GM08714 (cell line): Measurements from ENCODE around the gene KIAA0513.

Experiments used
- H3K4me3 ChIP-seq: fragments of 200-500 bp; sonication (Bioruptor generic); 2 replicates; pipeline ENCODE4 v1.5.1; 2014; ENCODE audit warnings: mild to moderate bottlenecking, low read length, inconsistent platforms
- ZNF274 ChIP-seq: IDR thresholded peaks from 2 replicates; pipeline ENCODE4 v1.6.1; 2012; ENCODE audit warnings: mild to moderate bottlenecking, low read depth, low read length

Gene KIAA0513

DNA sequence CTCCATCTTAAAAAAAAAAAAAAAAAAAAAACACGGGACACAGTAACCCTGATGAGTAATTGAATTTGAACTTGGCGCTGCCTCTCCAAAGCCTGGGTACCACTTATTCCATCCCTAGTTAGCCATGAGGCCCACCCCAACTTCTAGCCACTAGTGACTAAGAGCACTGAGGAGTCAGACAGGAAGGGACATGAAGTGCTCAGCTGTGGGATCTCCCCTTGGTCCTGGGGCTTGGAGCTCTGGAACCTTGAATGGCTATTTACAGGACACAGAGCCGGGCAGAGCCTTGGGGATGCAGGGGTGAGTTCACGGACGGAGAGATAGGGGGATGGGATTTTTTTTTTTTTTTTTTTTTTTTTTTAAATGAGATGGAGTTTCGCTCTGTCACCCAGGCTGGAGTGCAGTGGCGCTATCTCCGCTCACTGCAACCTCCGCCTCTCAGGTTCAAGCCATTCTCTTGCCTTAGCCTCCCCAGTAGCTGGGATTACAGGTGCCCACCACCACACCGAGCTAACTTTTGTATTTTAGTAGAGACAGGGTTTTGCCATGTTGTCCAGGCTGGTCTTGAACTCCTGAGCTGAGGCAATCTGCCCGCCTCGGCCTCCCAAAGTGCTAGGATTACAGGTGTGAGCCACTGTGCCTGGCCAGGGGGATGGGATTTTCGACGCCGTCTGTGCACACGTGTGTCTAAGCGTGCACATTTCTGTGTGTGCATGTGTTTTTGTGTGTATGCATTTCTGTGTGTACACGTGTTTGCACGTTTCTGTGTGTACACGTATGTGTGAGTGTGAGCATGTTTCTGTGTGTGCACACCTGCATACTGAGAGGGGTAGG lies 105.1 kb downstream of the KIAA0513 start:
- TF ChIP-seq ZNF274, result no peak
- H3K4me3 ChIP-seq, result no peak overlapping the region

DNA sequence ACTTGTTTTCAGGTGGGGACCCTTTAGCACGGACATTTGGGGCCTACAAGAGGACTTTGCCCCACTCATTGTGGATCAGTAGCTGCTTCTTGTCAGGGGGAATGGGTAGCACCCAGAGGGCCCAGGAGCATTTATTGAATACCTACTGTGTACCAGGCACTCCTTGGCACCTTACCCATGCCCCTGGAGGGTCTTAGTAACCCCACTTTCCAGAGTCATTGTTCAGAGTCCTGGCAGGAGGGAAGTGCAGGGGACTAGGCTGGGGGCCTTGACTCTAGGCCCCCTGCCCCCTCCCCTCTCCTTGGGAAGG lies 105.7 kb downstream of the KIAA0513 start:
- no peak overlapping the region for H3K4me3 ChIP-seq

DNA sequence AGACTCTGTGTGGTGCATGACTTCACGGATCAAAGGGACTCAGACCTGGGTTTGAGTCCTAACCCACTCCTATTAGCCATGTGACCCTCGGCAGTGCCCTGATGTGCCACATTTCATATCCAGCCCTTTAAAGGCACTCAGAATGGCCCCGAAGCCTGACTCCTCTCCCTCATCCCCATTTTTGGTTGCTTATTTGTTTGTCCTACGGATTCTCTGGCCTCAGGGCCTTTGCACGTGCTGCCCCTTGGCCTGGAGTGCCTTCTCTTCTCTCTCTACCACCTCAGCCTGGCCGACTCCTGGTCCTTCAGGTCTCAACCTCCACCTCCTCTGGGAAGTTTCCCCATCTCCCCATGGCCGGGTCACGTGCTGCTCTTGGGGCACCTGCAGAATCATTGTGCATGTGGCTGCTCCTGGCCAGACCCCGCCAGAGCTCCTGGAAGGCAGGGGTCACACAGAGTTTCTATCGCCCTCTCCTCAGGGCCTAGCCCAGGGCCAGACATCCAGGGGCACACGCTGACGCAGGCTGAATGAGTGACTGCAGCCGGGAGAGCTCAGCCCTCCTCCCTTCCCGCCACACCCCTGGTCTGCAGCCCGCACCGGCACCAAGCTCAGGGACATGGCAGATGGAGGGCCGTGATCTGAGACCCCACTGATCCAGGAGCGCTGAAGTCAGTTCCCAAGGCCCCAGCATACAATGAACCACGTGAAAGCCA lies 106.6 kb downstream of the KIAA0513 start:
- TF ChIP-seq ZNF274, result no peak
- H3K4me3 ChIP-seq, result no peak overlapping the region

More for the DNA sequence above, 105.7 kb downstream of the KIAA0513 start:
- no peak for TF ChIP-seq ZNF274

DNA sequence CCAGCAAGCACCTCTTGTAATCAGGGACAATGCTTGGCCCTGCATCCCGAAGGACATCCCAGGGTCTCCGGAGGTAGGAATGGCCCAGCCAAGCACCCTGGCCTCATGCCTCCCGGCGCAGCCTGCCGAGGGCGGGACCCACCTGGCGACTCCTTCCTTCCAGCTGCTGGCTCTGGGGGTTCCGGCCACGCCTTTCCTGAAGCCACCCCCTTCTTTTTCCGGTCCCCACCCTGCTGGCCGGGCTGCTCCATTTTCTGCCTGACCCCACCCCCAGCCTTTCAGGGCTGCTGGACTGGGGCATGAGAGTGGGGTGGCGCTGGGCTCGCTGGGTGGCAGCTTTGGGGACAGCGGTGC lies 107.2 kb downstream of the KIAA0513 start:
- TF ChIP-seq ZNF274, result no peak

DNA sequence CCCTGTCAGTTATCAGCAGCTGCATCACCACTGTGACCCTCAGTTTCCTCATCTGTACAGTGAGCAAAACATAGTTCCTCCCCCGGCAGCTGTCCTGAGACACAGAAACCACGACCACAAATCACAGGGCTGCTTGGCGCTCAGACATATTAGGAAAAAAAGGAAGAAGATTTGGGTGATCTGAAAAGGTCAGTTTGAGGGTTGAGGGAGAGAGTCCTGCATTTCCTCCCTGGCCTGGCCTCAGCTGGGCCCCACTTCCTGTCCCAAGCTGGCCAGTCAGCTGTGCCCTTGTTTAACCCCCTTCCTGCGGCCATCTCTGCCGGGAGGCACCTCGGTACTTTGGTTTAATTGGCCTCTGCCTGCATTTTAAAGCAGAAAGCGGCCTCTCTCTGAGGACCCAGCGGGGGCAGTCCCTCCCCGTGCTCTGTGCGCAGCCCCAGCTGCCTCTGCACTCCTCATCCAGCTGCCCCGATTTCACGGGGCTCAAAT lies 108.7 kb downstream of the KIAA0513 start:
- no peak for TF ChIP-seq ZNF274
- no peak overlapping the region for H3K4me3 ChIP-seq

More for the DNA sequence above, 107.2 kb downstream of the KIAA0513 start:
- no peak overlapping the region for H3K4me3 ChIP-seq

DNA sequence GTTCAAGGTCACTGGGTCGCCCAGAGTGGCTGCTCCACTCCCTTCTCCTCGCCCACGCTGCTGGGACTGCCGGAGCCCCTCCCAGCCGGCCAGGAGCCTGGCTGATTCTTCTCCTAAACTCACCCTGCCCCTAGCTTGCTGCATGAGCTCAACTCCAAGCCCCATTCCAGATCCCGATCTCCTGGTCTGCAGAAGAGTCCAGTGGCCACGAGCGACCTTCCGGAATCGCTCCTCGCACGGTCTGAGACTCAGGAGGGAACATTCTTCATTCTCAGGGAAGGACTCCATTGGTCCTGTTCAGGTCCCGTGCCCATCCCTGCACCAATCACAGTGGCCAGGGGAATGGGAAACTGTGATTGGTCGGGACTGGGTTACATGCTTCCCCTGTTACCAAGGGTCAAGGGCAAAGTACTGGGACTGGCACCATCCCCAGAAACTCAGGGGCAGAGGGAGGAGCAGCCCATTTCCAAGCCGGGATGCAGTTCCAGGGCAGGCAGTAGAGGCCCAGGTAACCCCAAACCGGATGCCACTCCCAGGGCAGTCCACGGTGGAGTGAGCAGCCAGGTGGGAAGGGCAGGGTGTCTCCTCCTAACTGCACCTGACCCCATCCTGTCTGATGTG lies 109.2 kb downstream of the KIAA0513 start:
- no peak for TF ChIP-seq ZNF274
- no peak overlapping the region for H3K4me3 ChIP-seq

DNA sequence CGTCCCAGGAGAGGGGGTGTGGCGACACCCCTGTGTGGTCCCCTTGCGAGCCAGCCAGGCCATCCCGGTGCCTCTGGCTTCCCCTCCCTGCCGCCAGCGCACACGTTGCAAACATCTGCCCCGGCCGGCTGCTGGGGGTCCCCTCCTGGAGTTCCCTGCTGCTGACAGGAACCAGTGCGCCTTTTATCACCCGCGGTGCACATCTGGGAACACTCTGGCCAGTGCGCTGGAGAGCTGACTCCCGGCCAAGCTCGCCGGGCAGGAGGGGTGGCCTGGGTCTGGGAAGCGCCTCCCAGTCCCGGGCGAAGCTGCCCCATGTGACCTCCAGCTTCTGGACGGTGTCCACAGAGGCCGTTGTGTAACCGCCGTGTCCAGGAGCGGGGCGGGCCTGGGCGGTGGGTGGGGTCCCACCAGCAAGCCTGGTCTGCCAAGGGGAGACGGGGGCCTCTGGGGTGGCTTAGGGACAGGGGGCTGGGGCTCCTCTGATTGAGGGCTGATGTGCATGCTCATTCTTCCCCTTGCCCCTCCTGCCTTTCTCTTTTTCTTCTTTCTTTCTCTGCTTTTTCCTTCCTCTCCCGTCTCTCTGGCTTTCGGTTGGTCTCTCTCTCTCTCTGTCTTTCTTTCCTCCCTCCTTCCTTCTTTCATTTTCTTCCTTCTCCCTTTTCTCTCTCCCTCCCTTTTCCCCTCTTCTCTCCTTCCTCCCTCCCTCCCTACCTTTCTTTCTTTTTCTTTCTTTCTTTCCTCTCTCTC lies 109.9 kb downstream of the KIAA0513 start:
- no peak overlapping the region for H3K4me3 ChIP-seq
- TF ChIP-seq ZNF274, result no peak

DNA sequence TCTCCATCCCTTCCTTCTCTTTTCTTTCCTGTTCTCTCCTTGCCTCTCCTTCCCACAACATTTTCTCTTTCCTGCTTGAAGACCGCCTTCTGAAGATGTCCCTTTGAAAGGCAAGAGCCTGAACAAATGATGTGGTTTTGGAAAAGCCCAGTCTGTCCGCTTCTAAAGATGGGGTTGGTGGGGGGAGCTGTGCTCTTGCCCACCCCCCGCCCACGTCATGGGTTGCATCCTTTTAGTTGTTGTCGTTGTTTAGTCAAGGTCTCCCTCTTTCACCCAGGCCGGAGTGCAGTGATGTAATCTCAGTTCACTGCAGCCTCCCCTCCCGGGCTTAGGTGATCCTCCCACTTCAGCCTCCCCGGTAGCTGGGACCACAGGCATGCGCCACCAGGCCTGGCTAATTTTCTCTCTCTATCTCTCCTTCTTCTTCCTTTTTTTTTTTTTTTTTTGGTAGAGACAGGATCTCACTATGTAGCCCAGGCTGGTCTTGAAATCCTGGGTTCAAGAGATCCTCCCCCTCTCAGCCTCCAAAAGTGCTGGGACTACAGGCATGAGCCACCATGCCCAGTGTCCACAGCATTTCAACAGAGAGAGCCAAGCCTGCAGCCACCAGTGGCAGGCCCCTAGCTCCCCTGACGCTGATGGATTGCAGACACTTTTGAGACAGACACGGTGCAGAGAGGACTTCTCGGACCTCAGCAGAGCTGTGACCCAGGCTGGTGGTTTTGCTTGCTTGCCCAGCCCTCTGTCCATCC lies 110.7 kb downstream of the KIAA0513 start:
- no peak overlapping the region for H3K4me3 ChIP-seq
- no peak for TF ChIP-seq ZNF274

DNA sequence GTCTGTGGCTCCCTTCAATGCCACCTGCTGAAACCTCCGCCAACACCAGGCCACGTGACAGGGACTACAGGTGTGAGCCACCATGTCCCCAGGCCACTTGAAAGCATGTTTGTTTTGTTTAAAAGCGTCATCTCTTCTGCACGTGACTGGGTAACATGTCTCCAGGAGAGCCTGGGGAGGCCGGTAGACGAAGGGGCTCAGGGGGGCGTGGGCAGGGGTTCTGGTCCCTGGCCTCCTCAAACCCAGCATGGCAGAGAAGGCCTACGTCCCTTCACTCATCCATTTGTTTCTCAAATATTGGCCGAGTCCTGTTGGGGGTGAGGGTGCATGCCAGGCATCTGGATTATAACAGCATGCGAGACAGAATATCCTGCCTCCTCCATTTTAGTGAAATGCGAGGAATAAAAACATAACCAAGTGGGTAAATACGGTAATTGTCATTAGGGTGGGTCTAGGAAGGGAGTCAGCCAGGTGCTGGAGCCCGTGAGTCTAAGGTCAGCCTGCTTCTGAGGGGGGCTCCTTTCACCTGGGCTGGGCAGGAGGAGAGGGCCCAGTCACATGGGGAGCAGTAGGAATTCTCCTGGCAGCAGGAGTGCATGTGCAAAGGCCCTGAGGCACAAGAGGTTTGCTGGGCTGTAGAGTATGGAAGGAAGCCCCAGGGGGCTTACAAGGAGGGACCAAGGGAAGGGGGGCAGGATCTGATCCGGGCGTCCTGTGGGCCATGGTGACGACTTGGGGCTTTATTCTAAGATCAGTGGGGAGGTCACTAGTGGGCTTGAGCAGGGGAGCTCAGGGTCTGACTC lies 111.4 kb downstream of the KIAA0513 start:
- no peak overlapping the region for H3K4me3 ChIP-seq
- TF ChIP-seq ZNF274, result no peak

DNA sequence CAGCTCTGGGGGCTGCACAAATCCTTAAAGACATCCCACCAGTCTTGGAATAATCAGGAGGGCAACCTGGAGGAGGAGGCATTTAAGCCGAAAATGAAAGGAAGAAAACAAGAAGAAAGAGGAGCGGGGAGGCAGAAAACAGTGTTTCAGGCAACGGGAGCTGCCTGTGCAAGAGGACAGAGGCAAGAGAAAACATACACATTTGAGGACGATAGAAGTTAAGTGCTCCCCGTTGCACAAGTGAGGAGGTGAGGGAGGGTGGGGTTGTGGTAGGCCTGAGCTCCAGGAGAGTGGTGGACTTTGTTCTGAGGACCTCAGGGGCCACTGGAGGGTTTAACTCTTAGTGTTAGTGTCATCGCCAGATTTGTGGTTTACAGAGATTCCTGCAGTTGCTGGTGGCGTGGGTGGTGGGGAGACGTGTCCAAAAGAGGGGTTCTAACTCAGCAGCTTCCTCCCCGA lies 112.3 kb downstream of the KIAA0513 start:
- TF ChIP-seq ZNF274, result no peak
- H3K4me3 ChIP-seq, result no peak overlapping the region

DNA sequence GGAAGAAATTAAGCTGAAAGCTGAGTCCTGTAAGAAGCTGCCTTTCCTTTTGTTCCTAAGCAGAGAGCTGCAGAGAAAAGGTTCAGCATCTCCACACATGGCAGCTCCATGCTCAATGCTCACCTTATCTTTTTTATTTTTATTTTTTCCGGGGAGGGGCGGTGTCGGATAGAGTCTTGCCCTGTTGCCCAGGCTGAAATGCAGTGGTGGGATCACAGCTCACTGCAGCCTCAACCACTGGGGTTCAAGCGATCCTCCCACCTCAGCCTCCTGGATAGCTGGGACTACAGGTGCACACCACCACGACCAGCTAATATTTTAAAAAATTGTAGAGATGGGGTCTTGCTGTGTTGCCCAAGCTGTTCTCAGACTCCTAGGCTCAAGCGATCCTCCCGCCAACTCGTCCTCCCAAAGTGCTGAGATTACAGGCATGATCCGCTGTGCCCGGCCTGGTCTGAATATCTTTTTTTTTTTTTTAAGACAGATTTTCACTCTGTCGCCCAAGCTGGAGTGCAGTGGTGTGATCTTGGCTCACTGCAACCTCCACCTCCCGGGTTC lies 112.9 kb downstream of the KIAA0513 start:
- no peak for TF ChIP-seq ZNF274
- no peak overlapping the region for H3K4me3 ChIP-seq

DNA sequence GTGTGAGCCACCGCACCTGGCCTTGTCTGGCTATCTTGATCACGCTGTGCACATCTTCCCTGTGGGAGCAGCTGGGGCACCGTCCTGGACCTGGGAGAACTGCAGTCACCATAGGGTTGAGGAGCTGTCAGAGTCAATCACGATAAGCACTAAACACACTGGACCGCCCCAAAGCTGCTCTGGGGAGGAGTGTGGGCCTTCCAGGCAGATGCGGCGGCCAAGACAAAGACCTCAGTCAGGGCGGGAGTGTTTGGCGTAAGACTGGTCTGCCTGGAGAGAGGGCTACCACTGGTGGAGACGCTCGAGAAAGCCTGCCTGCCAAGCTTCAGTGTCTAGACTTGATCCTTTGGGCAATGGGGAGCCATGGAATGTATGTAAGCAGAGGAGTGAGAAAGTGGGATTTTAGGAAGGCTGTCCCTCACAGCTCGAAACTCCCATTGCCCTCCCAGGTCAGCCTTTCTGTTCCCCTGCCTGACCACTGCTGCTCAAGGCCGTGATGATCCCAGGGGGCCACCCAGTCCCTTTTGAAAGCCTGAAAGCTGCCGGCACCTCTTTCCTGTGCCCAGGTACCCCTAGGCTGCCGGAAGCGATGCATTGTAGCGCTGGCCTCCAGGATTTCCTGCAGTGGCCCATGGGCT lies 114.0 kb downstream of the KIAA0513 start:
- H3K4me3 ChIP-seq, result no peak overlapping the region
- TF ChIP-seq ZNF274, result no peak
